ENCODE measurements around the gene RAMP2.

- TF ChIP-seq FOXK2 (IDR thresholded peaks at IDR 0.05) (no peak), TARDBP (IDR thresholded peaks at IDR 0.05) (no peak), CTBP1 (IDR thresholded peaks at IDR 0.05; ENCODE audit: borderline replicate concordance) (no peak)
Observed at GRCh38 chr17:42743595-42744282, 17.3 kb upstream of the RAMP2 start.
